Endothelial cell of umbilical vein (primary cell): ENCODE measurements around the gene HTT.

Source experiments
- EZH2 ChIP-seq: IDR thresholded peaks from 2 replicates; pipeline ENCODE4 v1.6.1; 2012; ENCODE audit warnings: borderline replicate concordance, low read depth, mild to moderate bottlenecking, moderate library complexity, low read length, inconsistent platforms; ENCODE audit not compliant: severe bottlenecking
- POLR2A ChIP-seq: IDR thresholded peaks from 2 replicates; pipeline ENCODE4 v1.6.1; 2012; ENCODE audit warnings: low read depth, mild to moderate bottlenecking, control low read depth, low read length
- TF ChIP-seq, protein P1 (sequence below), 2 donors: IDR thresholded peaks; 1 replicate in 1 of 2; 2 replicates in 1 of 2; pipeline ENCODE4 v1.5.1; 2011; ENCODE audit warnings: low read length in 2 of 2, mild to moderate bottlenecking in 2 of 2, moderate library complexity in 2 of 2, control low read depth in 1 of 2, inconsistent platforms in 1 of 2, low read depth in 1 of 2; ENCODE audit not compliant: insufficient read depth in 1 of 2; ENCODE audit errors: extremely low read depth in 1 of 2

GRCh38 chr4:3197366-3198105, 123.1 kb downstream of the HTT start:
- TF ChIP-seq, protein P1, sequence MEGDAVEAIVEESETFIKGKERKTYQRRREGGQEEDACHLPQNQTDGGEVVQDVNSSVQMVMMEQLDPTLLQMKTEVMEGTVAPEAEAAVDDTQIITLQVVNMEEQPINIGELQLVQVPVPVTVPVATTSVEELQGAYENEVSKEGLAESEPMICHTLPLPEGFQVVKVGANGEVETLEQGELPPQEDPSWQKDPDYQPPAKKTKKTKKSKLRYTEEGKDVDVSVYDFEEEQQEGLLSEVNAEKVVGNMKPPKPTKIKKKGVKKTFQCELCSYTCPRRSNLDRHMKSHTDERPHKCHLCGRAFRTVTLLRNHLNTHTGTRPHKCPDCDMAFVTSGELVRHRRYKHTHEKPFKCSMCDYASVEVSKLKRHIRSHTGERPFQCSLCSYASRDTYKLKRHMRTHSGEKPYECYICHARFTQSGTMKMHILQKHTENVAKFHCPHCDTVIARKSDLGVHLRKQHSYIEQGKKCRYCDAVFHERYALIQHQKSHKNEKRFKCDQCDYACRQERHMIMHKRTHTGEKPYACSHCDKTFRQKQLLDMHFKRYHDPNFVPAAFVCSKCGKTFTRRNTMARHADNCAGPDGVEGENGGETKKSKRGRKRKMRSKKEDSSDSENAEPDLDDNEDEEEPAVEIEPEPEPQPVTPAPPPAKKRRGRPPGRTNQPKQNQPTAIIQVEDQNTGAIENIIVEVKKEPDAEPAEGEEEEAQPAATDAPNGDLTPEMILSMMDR (IDR thresholded peaks at IDR 0.05; ENCODE audit: extremely low read depth in 1 of 2, insufficient read depth in 1 of 2, low read depth in 1 of 2, low read length in 2 of 2): no peak
- TF ChIP-seq EZH2: no peak
- TF ChIP-seq POLR2A: no peak
